Activated CD8-positive, alpha-beta memory T cell treated with anti-CD3 and anti-CD28 coated beads for 24 hours (primary cell): ENCODE data around the gene NAT9.

Experiments used
- DNase-seq: peaks from one replicate; pipeline ENCODE4 v3.0.0-alpha.2; 2020

NAT9 gene

DNA sequence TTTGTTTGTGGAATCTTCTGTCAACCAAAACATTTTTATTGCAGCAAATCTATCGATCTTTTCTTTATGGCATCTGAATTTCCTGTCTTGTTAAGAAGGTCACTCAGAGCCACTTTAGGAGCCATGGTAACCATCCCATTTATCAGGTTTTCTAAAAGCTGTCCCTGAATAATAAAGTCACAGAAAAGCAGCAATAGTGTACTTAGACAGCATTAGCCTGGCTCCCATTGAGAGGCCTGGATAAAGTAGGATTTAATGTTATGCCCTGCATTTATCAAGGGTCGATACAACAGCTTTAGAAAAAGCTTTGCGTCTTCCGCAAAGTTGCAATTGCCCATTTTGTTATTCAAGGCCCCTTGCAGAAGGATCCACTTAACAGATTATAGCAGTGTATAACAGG, 53.4 kb downstream of the NAT9 start:
- DNase-seq = no peak
